Tibial artery (tissue), 4 donors: Measurements from ENCODE around the gene RICTOR.

ENCODE experiments used
- DNase-seq, 2 donors: peaks; one replicate each; pipeline ENCODE4 v3.0.0-alpha.2; 2019
- H3K27ac ChIP-seq, 2 donors: fragments of 200-600 bp; sonication (generic) in 1 of 2; 1 replicate in 1 of 2; 2 replicates in 1 of 2; pipeline ENCODE4 v1.5.1; 2018 to 2019; ENCODE audit warnings: mild to moderate bottlenecking in 1 of 2
- H3K27me3 ChIP-seq, 2 donors: fragments of 200-600 bp; sonication (generic) in 1 of 2; one replicate each; pipeline versions ENCODE4 v1.5.1 to v1.6.0; 2016 to 2019
- H3K36me3 ChIP-seq, 3 donors: fragments of 200-600 bp; sonication (generic) in 2 of 3; one replicate each; pipeline ENCODE4 v1.5.1; 2016 to 2019; ENCODE audit warnings: mild to moderate bottlenecking in 2 of 3
- H3K4me1 ChIP-seq, 4 donors: fragments of 200-600 bp; sonication (generic) in 2 of 4; 1 replicate in 3 of 4; 2 replicates in 1 of 4; pipeline ENCODE4 v1.5.1; 2016 to 2019
- H3K4me3 ChIP-seq, 2 donors: fragments of 200-600 bp; sonication (generic) in 1 of 2; 1 replicate in 1 of 2; 2 replicates in 1 of 2; pipeline ENCODE4 v1.5.1; 2018 to 2019; ENCODE audit warnings: mild to moderate bottlenecking in 2 of 2
- H3K9me3 ChIP-seq, 3 donors: fragments of 200-600 bp; sonication (generic) in 1 of 3; one replicate each; pipeline ENCODE4 v1.5.1; 2016 to 2019
- intact Hi-C: fragments of 100-400 bp; cut with DNase I; formaldehyde crosslinking; loops from one replicate; pipeline ENCODE4 v1.15.0; 2023; ENCODE audit warnings: low total_unique reads
- TF ChIP-seq, protein P1 (sequence below), 2 experiments: fragments of 200-600 bp in 1 of 2; fragments of 450-650 bp in 1 of 2; IDR thresholded peaks; one replicate each; pipeline ENCODE4 v1.5.1; 2017 to 2019; ENCODE audit warnings: antibody characterized with exemption in 2 of 2, mild to moderate bottlenecking in 1 of 2, moderate library complexity in 1 of 2

The RICTOR gene

DNA sequence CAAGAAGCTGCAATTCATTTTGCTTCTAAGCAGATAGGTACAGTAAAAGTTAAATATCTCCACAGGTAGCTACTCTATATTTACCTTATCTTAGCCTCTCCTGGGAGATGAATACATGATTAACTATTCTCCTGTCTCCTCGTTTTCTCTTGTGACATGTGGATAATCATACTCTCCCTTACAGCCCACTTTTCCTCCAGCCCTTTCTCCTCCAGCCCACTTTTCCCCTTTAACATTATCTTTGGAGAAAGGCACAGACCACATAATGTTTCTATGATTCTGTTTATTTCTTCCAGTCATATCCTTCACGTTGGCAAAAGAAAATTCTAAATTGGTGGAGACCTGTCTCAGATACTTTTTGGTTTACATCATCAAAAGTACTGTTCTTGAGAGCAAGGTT, 144.4 kb downstream of the RICTOR start:
- Histone ChIP-seq H3K9me3 (no peaks in the 10 kb centered on the region), H3K4me3 (no peak overlapping the region), H3K4me1 (peaks cover 0 to 21% (median 12%) of the 10 kb centered on the region in 4 donors), H3K36me3 (peaks cover 39 to 62% (median 56%) of the 10 kb centered on the region in 3 donors), H3K27ac (no peak overlapping the region), H3K27me3 (no peaks in the 10 kb centered on the region)
- TF ChIP-seq, protein P1, sequence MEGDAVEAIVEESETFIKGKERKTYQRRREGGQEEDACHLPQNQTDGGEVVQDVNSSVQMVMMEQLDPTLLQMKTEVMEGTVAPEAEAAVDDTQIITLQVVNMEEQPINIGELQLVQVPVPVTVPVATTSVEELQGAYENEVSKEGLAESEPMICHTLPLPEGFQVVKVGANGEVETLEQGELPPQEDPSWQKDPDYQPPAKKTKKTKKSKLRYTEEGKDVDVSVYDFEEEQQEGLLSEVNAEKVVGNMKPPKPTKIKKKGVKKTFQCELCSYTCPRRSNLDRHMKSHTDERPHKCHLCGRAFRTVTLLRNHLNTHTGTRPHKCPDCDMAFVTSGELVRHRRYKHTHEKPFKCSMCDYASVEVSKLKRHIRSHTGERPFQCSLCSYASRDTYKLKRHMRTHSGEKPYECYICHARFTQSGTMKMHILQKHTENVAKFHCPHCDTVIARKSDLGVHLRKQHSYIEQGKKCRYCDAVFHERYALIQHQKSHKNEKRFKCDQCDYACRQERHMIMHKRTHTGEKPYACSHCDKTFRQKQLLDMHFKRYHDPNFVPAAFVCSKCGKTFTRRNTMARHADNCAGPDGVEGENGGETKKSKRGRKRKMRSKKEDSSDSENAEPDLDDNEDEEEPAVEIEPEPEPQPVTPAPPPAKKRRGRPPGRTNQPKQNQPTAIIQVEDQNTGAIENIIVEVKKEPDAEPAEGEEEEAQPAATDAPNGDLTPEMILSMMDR (IDR thresholded peaks at IDR 0.05), result no peak
- intact Hi-C loops, result loop anchor here (10.0 kb wide), 1 partner anchor 85 kb away; the partner anchor contains the start of gene OSMR
- DNase-seq, result no peak

DNA sequence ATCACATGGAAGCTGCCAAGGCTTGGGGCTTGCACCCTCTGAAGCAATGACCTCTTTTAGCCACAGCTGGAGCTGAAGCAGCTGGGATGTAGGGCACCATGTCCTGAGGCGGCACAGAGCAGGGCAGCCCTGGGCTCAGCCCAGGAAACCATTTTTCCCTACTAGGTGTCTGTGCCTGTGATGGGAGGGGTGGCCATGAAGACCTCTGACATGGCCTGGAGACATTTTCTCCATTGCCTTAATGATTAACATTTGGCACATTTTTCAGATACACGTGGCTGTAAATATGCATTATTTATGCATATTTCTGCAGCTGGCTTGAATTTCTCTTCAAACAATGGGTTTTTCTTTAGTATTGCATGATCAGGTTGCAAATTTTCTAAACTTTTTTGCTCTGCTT, 146.7 kb downstream of the RICTOR start:
- TF ChIP-seq, protein P1 (IDR thresholded peaks at IDR 0.05), result no peak
- no peak overlapping the region for H3K27ac ChIP-seq
- H3K9me3 ChIP-seq, result no peaks in the 10 kb centered on the region
- no peak for DNase-seq
- peaks cover 21 to 39% (median 33%) of the 10 kb centered on the region in 3 donors for H3K36me3 ChIP-seq
- no peaks in the 10 kb centered on the region for H3K27me3 ChIP-seq
- intact Hi-C loops, result loop anchor here (10.0 kb wide), 1 partner anchor 83 kb away; the partner anchor contains the start of gene OSMR
- peaks cover 0 to 44% (median 28%) of the 10 kb centered on the region in 4 donors for H3K4me1 ChIP-seq
- no peak overlapping the region for H3K4me3 ChIP-seq

DNA sequence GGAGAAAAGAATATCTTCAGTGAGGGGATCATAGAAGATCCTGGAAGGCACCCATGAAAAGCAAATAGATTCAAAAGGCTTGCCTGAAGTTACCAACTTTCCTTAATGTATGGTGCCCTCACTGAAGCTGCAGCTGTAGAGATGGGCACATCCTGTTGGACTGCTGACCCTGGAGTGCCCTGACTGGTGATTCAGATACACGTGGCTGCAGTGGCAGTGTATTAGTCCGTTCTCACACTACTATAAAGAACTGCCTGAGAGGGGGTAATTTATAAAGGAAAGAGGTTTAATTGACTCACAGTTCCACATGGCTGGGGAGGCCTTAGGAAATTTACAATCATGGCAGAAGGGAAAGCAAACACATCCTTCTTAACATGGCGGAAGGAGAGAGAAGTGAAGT, 148.1 kb downstream of the RICTOR start:
- Histone ChIP-seq H3K36me3 (peaks cover 8 to 39% (median 31%) of the 10 kb centered on the region in 3 donors), H3K9me3 (no peaks in the 10 kb centered on the region), H3K4me1 (peaks cover 0 to 44% (median 29%) of the 10 kb centered on the region in 4 donors), H3K27me3 (no peaks in the 10 kb centered on the region), H3K4me3 (no peak overlapping the region), H3K27ac (peak overlapping the region; percentile 69 to 75)
- intact Hi-C loops, result loop anchor here (10.0 kb wide), 1 partner anchor 81 kb away; the partner anchor contains the start of gene OSMR
- no peak for DNase-seq
- TF ChIP-seq, protein P1 (IDR thresholded peaks at IDR 0.05), result no peak

DNA sequence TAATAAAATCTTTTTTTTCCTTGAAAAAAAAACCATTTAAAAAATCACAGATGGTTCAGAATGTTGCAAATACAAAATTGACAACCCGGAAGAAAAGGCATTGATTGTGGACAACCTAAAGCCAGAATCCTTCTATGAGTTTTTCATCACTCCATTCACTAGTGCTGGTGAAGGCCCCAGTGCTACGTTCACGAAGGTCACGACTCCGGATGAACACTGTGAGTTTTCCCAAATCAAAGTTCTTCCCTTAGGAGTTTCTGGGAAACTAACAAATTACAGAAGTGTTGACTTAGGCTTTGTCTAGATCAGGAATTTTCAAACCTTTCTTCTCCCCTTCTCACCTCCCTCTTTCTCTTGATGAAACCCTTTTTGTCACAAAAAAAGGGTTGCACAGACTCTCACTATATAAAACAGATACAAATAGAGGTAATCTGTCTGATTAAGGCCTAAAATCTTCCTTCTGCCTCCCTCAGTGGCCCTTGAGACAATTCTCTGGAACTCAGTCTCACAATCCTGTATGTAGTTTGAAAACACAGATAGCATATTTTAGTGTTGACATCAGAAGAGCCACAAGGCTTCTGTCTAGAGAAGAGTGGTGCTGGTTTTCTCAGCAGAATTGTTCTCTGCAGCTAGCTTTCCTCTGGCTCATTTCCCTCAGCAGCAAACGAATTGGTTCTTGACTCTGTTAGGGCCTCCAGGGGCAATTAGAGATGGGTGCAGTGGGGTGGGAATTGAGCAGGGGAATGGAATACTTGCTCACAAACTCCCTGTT, 148.9 kb downstream of the RICTOR start:
- Histone ChIP-seq H3K27ac (peak overlapping the region; percentile 69 to 75), H3K27me3 (no peaks in the 10 kb centered on the region)

DNA sequence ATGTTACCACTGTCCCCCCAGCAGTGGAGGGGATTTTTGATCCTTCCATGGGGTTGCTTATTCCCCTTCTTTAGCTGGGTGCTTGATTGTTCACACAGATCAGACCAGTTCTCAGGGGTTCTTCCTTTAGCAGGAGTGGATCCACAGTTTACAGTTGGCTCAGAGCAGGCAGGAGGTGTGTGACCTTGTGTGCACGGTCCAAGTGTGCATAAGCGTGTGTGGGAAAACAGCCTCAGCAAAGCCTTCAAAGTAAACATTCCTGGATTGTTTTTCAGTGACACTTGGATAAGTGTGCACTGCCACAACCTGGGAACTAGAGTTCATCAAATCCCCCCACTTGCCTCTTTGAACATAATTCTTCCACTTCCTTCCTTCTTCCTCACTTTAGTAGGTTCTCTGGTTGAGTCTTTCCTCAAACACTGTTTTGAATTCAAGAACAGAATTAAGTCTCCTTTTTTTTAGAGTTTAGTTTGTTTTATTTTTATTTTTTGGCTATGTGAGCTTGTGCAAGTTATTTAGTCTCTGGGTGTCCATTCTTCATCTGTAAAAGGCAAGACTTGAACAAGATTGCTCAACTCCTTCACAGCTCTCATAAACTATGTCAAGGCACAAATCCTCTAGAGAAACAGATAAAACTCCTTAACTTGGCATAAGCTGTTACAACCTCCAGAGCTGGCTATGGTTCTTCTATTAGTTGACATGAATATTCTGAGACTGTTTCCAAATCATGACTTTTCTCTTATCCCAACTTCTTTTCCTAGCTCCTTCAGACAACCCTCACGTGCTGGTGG, 150.3 kb downstream of the RICTOR start:
- TF ChIP-seq, protein P1 (IDR thresholded peaks at IDR 0.05), result no peak
- H3K36me3 ChIP-seq, result peaks cover 7 to 47% (median 42%) of the 10 kb centered on the region in 3 donors
- no peaks in the 10 kb centered on the region for H3K27me3 ChIP-seq
- intact Hi-C loops, result loop anchor here (10.0 kb wide), 1 partner anchor 79 kb away; the partner anchor contains the start of gene OSMR
- no peak overlapping the region for H3K4me3 ChIP-seq
- no peak for DNase-seq
- H3K4me1 ChIP-seq, result peaks cover 0 to 44% (median 29%) of the 10 kb centered on the region in 4 donors
- H3K9me3 ChIP-seq, result no peaks in the 10 kb centered on the region
- H3K27ac ChIP-seq, result peak overlapping the region; percentile 69 to 75

More for the DNA sequence above, 148.9 kb downstream of the RICTOR start:
- H3K4me1 ChIP-seq, result peaks cover 0 to 44% (median 29%) of the 10 kb centered on the region in 4 donors
- no peak for DNase-seq
- intact Hi-C loops, result loop anchor here (10.0 kb wide), 1 partner anchor 81 kb away; the partner anchor contains the start of gene OSMR
- no peak overlapping the region for H3K4me3 ChIP-seq
- H3K36me3 ChIP-seq, result peaks cover 7 to 36% (median 35%) of the 10 kb centered on the region in 3 donors
- H3K9me3 ChIP-seq, result no peaks in the 10 kb centered on the region
- TF ChIP-seq, protein P1 (IDR thresholded peaks at IDR 0.05), result no peak
